Measurements from ENCODE around the gene AP3B1.
"Not testable (repeated sequence)": the region's sequence is repeated elsewhere in the genome, so short reads cannot be mapped to it uniquely, and the experiment has no call there.

Gene AP3B1

DNA sequence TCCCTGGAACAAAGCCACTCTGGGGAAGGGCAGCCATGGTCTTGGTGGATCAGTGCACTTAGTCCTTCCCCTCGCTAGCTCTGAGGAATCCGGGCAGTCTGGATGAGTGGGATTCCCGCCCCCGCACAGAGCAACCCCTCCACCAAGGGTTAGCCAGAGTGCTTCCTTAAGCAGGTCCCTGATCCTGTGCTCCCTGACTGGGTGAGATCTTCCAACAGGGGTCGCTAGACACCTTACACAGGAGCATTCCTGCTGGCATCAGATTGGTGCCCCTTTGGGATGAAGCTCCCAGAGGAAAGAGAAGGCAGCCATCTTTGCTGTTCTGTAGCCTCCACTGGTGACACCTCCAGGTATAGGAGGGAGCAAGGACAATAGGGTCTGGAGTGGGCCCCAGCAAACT lies 228.8 kb downstream of the AP3B1 start:
- no peak for DNase-seq (ENCODE audit: low spot score)

- DNase-seq (ENCODE audit: low spot score), result no peak
Observed at GRCh38 chr5:78064941-78065472, 229.5 kb downstream of the AP3B1 start.

- DNase-seq (ENCODE audit: low spot score), result no peak
Observed at GRCh38 chr5:78063495-78063894, 231.0 kb downstream of the AP3B1 start.

DNA sequence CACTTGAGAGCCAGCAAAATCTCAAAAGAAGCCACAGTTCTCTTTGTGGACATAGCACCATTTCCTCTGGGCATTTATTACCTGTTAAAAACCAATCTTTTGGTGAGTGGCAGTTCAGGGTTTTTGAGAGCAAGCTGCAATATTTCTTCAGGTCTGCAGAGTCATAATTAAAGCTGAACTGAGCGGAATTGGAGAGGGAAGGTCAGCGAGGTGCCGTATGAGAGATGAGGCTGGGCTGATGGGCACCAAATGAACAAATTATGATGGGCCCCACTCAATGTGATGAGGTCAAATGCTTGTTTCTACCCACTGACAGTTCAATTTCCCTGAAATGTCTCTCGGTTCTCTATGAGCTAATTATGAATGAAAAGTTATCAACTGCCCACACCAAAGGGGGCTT lies 231.9 kb downstream of the AP3B1 start:
- no peak for DNase-seq (ENCODE audit: low spot score)

- no peak for DNase-seq (ENCODE audit: low spot score)
Observed at GRCh38 chr5:78060421-78060820, 234.1 kb downstream of the AP3B1 start.

DNA sequence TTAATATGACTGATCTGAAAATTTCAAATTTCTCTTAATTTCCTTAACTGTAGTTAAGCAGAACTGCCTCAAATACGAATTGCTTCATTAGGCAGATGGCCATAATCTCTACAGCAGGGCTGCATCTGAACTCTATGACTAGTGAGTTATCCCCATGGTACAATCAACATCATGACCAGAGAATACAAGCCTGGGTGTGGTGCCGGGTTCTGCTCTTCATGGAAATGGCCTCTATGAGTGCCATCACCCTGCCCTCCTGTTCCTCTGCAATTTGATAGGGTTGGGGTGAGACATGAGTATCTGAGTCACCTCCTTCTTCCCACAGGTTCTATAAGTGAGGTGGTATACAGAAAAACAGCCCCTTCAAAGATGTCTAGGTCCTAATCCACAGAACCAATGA lies 235.9 kb downstream of the AP3B1 start:
- no peak for DNase-seq (ENCODE audit: low spot score)

DNA sequence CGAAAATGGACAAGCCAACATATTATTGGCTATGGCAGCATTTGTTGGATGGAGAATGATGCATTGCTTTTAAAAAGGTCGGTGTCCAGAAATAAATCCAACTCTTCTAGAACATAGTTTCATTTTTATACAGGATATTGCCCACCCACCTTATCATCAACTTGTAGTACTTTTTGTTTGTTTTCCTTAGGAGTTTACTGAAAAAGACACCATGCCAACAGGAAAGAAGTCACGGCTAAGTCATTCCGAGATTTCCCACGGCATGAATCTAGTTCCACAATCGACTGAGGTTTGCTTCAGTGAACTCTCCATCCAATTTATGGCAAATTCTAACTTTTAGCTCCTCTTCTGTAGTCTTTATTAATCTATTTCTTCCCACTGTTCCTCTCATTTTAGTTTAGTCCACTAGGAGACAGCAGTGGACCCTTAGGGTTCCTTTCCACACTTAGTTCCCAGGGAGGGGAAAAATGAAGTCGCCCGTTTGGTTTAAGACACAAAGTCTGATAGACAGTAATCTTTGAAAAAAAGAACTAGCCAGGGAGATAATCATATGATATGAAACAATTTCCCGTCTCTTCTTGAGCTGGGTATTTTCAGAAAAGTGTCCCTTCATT lies 237.5 kb downstream of the AP3B1 start:
- no peak for DNase-seq (ENCODE audit: low spot score)

- no peak for DNase-seq (ENCODE audit: low spot score)
Observed at GRCh38 chr5:78056053-78056452, 238.4 kb downstream of the AP3B1 start.

- no peak for DNase-seq (ENCODE audit: low spot score)
Observed at GRCh38 chr5:78050888-78051287, 243.6 kb downstream of the AP3B1 start.

- not testable (repeated sequence) for DNase-seq (ENCODE audit: low spot score)
Observed at GRCh38 chr5:78046823-78047222, 247.7 kb downstream of the AP3B1 start.

- no peak for DNase-seq (ENCODE audit: low spot score)
Observed at GRCh38 chr5:78046006-78046405, 248.5 kb downstream of the AP3B1 start.

- DNase-seq (ENCODE audit: low spot score), result no peak
Observed at GRCh38 chr5:78041805-78042204, 252.7 kb downstream of the AP3B1 start.

DNA sequence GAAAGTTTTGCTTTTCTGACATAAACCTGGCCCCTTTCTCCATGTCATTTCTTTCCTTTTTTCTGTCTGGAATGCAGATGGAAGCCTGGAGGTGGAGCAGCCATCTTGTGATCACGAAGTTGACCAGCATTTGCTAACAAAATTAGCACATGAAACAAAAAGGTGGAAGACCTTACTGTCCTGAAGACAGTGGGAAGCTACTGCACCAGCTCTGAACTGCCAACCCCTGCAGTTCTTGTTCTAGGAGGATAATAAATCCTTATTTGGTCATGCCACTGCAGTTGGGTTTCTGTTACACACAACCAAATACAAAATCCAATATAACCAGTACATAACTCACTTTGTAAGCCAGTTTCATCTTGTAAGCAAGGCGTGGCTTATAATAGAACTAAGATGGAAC lies 269.0 kb downstream of the AP3B1 start:
- DNase-seq (ENCODE audit: low spot score), result no peak

DNA sequence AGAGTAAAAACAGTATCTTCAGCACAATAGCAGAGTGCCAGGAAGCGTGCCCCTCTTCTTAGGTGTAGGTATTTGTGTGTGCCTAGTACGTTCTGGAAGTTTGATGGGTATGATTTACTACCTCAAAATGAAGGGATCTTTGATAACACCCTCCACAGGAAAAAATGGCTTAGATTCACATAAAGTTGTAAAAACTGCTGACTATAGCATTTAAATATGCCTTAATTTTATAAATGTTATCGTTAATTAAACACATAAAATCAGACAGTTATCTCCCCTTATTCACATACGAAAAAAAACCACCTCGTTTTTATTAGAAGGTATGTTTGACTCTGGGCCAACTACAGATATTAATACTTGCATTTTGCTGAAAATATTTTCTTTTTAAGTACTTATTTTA lies 274.8 kb downstream of the AP3B1 start:
- no peak for DNase-seq (ENCODE audit: low spot score)

- no peak for DNase-seq (ENCODE audit: low spot score)
Observed at GRCh38 chr5:78016863-78017529, 277.5 kb downstream of the AP3B1 start.

- DNase-seq (ENCODE audit: low spot score), result no peak
Observed at GRCh38 chr5:78009937-78010527, 284.5 kb downstream of the AP3B1 start.

GRCh38 chr5:78008356-78008967 lies 286.0 kb downstream of the AP3B1 start:
- no peak for DNase-seq (ENCODE audit: low spot score)

GRCh38 chr5:78007233-78007632 lies 287.3 kb downstream of the AP3B1 start:
- no peak for DNase-seq (ENCODE audit: low spot score)

DNA sequence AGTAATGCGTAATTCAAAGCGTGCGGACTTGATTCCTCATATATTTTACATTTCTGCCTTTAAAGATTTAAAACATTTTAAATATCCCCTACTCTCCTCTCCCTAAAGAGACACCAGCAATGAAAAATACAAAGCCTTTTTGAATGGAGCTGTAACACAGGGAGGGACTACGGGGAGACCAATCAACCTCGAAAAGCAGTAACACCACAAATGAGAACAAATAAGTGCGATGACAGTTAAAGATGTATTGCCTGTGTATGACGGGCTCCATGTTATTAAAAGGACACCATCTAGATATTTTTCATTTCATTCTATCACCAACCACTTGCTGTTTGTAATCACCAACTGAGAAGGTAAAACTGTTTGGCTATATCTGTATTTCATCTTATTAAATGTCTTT lies 288.0 kb downstream of the AP3B1 start:
- no peak for DNase-seq (ENCODE audit: low spot score)

GRCh38 chr5:78005021-78005785 lies 289.3 kb downstream of the AP3B1 start:
- no peak for DNase-seq (ENCODE audit: low spot score)

DNA sequence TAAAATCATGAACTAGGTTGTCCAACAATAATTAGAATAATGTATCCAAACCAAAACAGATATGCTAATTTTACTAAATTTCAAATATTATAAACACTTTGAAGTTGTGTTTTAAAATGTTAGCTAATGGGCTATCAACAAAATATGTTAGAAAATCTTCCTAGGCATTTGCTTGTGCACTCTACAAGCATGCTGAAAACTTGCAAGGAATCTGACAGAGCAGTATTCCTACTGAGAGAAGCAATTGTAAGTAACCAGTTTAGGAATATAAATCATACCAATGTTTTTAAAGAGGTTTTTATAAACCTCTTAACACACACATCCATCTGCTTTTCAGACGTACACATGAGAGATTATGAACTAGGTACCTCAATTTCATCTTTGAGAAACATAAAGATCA lies 289.9 kb downstream of the AP3B1 start:
- DNase-seq (ENCODE audit: low spot score), result no peak

DNA sequence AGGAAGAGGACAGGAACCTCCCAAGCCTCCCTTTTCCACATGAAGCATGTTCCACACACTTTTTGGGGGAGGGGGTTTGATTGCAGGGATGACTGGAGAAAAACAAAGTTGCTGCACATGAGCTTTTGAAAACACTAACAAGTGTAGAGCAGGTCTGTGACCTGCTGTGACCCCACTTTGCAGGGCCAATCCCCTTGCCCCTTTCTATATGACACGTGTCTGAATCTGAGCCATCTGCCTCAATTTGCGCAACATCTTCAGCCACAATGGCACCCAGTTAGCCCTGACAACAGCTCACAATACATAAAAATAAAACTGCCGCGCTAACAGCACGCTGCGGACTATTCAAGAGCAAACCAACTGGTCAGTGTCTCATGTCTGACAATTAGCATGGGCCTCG lies 290.6 kb downstream of the AP3B1 start:
- no peak for DNase-seq (ENCODE audit: low spot score)
